ENCODE measurements around the gene DDIAS. TPM values are rescaled to one million over a fixed set of nuclear protein-coding genes. Genes with fewer than 3 reads are reported as not detected.

DDIAS gene
- total RNA-seq, 1 experiment from 2014 or later, result 17.1 TPM

DNA sequence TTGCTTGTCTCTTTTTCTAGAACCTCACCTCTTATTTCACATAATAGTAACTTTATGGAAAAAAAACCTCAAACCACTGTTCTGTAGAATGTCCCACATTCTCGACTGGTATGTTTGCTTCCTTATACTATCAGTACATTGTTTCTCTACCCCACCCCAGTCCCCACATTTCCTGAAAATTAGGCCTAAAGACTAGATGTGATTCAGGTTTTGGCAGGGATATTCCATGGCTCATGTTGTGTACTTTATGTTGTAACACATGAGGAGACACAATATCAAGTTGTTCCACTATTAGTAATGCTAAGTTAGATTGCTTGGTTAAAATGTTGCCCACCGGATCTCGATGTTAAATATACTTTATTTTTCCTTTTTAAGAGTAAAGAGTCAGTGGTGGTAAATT lies 34.7 kb downstream of the DDIAS start:
- ATAC-seq (no peak), DNase-seq (ENCODE audit: low read depth, low spot score) (no peak)
- Histone ChIP-seq H3K27me3 (ENCODE audit: insufficient read depth, low read length) (no peaks in the 10 kb centered on the region), H3K4me1 (ENCODE audit: control insufficient read depth in 1 of 2, insufficient read depth in 2 of 2, low read length in 2 of 2) (no peaks in the 10 kb centered on the region), H2AFZ (ENCODE audit: low read depth, low read length, poor library complexity, severe bottlenecking) (no peak overlapping the region), H3K9me3 (ENCODE audit: control insufficient read depth in 1 of 2, insufficient read depth in 1 of 2, low read depth in 1 of 2, low read length in 2 of 2) (no peaks in the 10 kb centered on the region), H3K4me2 (ENCODE audit: low read length) (no peak overlapping the region), H4K20me1 (ENCODE audit: insufficient read depth) (no peaks in the 10 kb centered on the region), H3K79me2 (ENCODE audit: insufficient read depth, low read length) (no peaks in the 10 kb centered on the region), H3K9ac (ENCODE audit: low read length) (no peak overlapping the region), H3K27ac (ENCODE audit: low read depth, low read length) (no peak overlapping the region), H3K36me3 (ENCODE audit: control insufficient read depth in 1 of 2, insufficient read depth in 2 of 2, low read length in 2 of 2) (peaks cover 8 to 26% of the 10 kb centered on the region in 2 experiments; a peak in 3 of 4 replicates), H3K4me3 (replicated peaks in 1 of 2; ENCODE audit: low read depth in 1 of 2, low read length in 2 of 2) (no peak overlapping the region), H3K9me2 (ENCODE audit: insufficient read depth) (no peaks in the 10 kb centered on the region)
- BruUV-seq (replicated peaks), result no TSS peak
- intact Hi-C loops (cut with micrococcal nuclease), result no loop called here
- ChIA-PET POLR2A (no interaction called here), RAD21 (ENCODE audit: low non-redundant PET in 1 of 2, low total read pairs in 2 of 2, uncharacterized antibody in 2 of 2, unreplicated experiment in 2 of 2) (no interaction called here), CTCF (no interaction called here)
- no peak for TF ChIP-seq FOSL1 (IDR thresholded peaks at IDR 0.05; ENCODE audit: low read depth)
- TF ChIP-seq, protein P1, sequence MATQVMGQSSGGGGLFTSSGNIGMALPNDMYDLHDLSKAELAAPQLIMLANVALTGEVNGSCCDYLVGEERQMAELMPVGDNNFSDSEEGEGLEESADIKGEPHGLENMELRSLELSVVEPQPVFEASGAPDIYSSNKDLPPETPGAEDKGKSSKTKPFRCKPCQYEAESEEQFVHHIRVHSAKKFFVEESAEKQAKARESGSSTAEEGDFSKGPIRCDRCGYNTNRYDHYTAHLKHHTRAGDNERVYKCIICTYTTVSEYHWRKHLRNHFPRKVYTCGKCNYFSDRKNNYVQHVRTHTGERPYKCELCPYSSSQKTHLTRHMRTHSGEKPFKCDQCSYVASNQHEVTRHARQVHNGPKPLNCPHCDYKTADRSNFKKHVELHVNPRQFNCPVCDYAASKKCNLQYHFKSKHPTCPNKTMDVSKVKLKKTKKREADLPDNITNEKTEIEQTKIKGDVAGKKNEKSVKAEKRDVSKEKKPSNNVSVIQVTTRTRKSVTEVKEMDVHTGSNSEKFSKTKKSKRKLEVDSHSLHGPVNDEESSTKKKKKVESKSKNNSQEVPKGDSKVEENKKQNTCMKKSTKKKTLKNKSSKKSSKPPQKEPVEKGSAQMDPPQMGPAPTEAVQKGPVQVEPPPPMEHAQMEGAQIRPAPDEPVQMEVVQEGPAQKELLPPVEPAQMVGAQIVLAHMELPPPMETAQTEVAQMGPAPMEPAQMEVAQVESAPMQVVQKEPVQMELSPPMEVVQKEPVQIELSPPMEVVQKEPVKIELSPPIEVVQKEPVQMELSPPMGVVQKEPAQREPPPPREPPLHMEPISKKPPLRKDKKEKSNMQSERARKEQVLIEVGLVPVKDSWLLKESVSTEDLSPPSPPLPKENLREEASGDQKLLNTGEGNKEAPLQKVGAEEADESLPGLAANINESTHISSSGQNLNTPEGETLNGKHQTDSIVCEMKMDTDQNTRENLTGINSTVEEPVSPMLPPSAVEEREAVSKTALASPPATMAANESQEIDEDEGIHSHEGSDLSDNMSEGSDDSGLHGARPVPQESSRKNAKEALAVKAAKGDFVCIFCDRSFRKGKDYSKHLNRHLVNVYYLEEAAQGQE (IDR thresholded peaks at IDR 0.05; ENCODE audit: low read depth), result no peak
- no peak for TF ChIP-seq SRF (IDR thresholded peaks at IDR 0.05; ENCODE audit: low read depth)

- H3K27ac ChIP-seq (ENCODE audit: low read depth, low read length), result no peak overlapping the region
- no peak for ATAC-seq
- H3K79me2 ChIP-seq (ENCODE audit: insufficient read depth, low read length), result no peaks in the 10 kb centered on the region
- no peak overlapping the region for H3K4me2 ChIP-seq (ENCODE audit: low read length)
- RAD21 ChIA-PET (ENCODE audit: low non-redundant PET in 1 of 2, low total read pairs in 2 of 2, uncharacterized antibody in 2 of 2, unreplicated experiment in 2 of 2), result no interaction called here
- H3K9me3 ChIP-seq (ENCODE audit: control insufficient read depth in 1 of 2, insufficient read depth in 1 of 2, low read depth in 1 of 2, low read length in 2 of 2), result no peaks in the 10 kb centered on the region
- H3K9me2 ChIP-seq (ENCODE audit: insufficient read depth), result no peaks in the 10 kb centered on the region
- BruUV-seq (replicated peaks), result no TSS peak
- no peak overlapping the region for H3K9ac ChIP-seq (ENCODE audit: low read length)
- H4K20me1 ChIP-seq (ENCODE audit: insufficient read depth), result no peaks in the 10 kb centered on the region
- H3K4me1 ChIP-seq (ENCODE audit: control insufficient read depth in 1 of 2, insufficient read depth in 2 of 2, low read length in 2 of 2), result no peaks in the 10 kb centered on the region
- peaks cover 3 to 15% of the 10 kb centered on the region in 2 experiments; a peak in 3 of 4 replicates for H3K36me3 ChIP-seq (ENCODE audit: control insufficient read depth in 1 of 2, insufficient read depth in 2 of 2, low read length in 2 of 2)
- intact Hi-C loops (cut with micrococcal nuclease), result no loop called here
- CTCF ChIA-PET, result no interaction called here
- no peaks in the 10 kb centered on the region for H3K27me3 ChIP-seq (ENCODE audit: insufficient read depth, low read length)
- H2AFZ ChIP-seq (ENCODE audit: low read depth, low read length, poor library complexity, severe bottlenecking), result no peak overlapping the region
- no peak overlapping the region for H3K4me3 ChIP-seq (replicated peaks in 1 of 2; ENCODE audit: low read depth in 1 of 2, low read length in 2 of 2)
- DNase-seq (ENCODE audit: low read depth, low spot score), result no peak
- POLR2A ChIA-PET, result no interaction called here
- TF ChIP-seq EGR1 (IDR thresholded peaks at IDR 0.05; ENCODE audit: low read depth), result no peak
- TF ChIP-seq, protein P2, sequence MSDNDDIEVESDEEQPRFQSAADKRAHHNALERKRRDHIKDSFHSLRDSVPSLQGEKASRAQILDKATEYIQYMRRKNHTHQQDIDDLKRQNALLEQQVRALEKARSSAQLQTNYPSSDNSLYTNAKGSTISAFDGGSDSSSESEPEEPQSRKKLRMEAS (IDR thresholded peaks at IDR 0.05), result no peak
- no peak for TF ChIP-seq EZH2phosphoT487 (IDR thresholded peaks at IDR 0.05; ENCODE audit: borderline replicate concordance)
- TF ChIP-seq RAD21 (IDR thresholded peaks at IDR 0.05; ENCODE audit: low read depth), result no peak
- TF ChIP-seq, protein P3, sequence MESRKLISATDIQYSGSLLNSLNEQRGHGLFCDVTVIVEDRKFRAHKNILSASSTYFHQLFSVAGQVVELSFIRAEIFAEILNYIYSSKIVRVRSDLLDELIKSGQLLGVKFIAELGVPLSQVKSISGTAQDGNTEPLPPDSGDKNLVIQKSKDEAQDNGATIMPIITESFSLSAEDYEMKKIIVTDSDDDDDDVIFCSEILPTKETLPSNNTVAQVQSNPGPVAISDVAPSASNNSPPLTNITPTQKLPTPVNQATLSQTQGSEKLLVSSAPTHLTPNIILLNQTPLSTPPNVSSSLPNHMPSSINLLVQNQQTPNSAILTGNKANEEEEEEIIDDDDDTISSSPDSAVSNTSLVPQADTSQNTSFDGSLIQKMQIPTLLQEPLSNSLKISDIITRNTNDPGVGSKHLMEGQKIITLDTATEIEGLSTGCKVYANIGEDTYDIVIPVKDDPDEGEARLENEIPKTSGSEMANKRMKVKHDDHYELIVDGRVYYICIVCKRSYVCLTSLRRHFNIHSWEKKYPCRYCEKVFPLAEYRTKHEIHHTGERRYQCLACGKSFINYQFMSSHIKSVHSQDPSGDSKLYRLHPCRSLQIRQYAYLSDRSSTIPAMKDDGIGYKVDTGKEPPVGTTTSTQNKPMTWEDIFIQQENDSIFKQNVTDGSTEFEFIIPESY (IDR thresholded peaks at IDR 0.05; ENCODE audit: extremely low read depth, insufficient replicate concordance, low read length), result no peak
- TF ChIP-seq SIN3A (IDR thresholded peaks at IDR 0.05; ENCODE audit: low read depth), result no peak
- TF ChIP-seq EZH2 (IDR thresholded peaks at IDR 0.05), result no peak
- TF ChIP-seq, protein P4, sequence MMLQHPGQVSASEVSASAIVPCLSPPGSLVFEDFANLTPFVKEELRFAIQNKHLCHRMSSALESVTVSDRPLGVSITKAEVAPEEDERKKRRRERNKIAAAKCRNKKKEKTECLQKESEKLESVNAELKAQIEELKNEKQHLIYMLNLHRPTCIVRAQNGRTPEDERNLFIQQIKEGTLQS (IDR thresholded peaks at IDR 0.05), result no peak
- no peak for TF ChIP-seq POLR2A (IDR thresholded peaks at IDR 0.05; ENCODE audit: borderline replicate concordance, extremely low read depth, insufficient read depth, insufficient read length)
- no peak for TF ChIP-seq CBX3 (IDR thresholded peaks at IDR 0.05; ENCODE audit: low read depth)
- no peak for TF ChIP-seq POLR2AphosphoS5 (IDR thresholded peaks at IDR 0.05; ENCODE audit: low read depth, low read length)
- no peak for TF ChIP-seq YY1 (IDR thresholded peaks at IDR 0.05; ENCODE audit: extremely low read depth, insufficient replicate concordance, low read depth, low read length)
Measured at GRCh38 chr11:82937554-82937953, 36.0 kb downstream of the DDIAS start.

Measured in HCT116 (cell line).